HS-27A (cell line): Measurements from ENCODE around the gene CDK9.
A peak's percentile ranks its signal among the peaks of the same experiment; 100 is the strongest.
"Not testable (repeated sequence)": the region's sequence is repeated elsewhere in the genome, so short reads cannot be mapped to it uniquely, and the experiment has no call there.

ENCODE experiments used
- DNase-seq: peaks from one replicate; pipeline ENCODE4 v3.0.0-alpha.2; 2012; ENCODE audit warnings: low read depth, missing footprints

The CDK9 gene

GRCh38 chr9:127825319-127826051 lies 39.7 kb downstream of the CDK9 start:
- no peak for DNase-seq

- no peak for DNase-seq
Measured at GRCh38 chr9:127826253-127826913, 40.5 kb downstream of the CDK9 start.

GRCh38 chr9:127828262-127829031 lies 42.6 kb downstream of the CDK9 start:
- DNase-seq = no peak

- DNase-seq = no peak
Measured at GRCh38 chr9:127829205-127829906, 43.5 kb downstream of the CDK9 start.

- no peak for DNase-seq
Measured at GRCh38 chr9:127832248-127832647, 46.4 kb downstream of the CDK9 start.

- no peak for DNase-seq
Measured at GRCh38 chr9:127833555-127833954, 47.7 kb downstream of the CDK9 start.

- DNase-seq = no peak
Measured at GRCh38 chr9:127835991-127836516, 50.2 kb downstream of the CDK9 start.

- not testable (repeated sequence) for DNase-seq
Measured at GRCh38 chr9:127836561-127836960, 50.7 kb downstream of the CDK9 start.

- DNase-seq = no peak
Measured at GRCh38 chr9:127837346-127837745, 51.5 kb downstream of the CDK9 start.

GRCh38 chr9:127838375-127839078 lies 52.7 kb downstream of the CDK9 start:
- DNase-seq = peak; percentile 74
